DND-41 (cell line): ENCODE measurements around the gene UBE3B.

Experiments
- ATAC-seq: fragments of 200-7000 bp; cut with Tn5 transposase; 3 replicates; pipeline ENCODE4 v1.9.1; 2021; ENCODE audit warnings: low read depth; ENCODE audit not compliant: insufficient read depth
- DNase-seq: peaks from one replicate; pipeline ENCODE4 v3.0.0-alpha.2; 2020
- H2AFZ ChIP-seq: 2 replicates; pipeline ENCODE4 v1.6.0; 2012; ENCODE audit warnings: low read depth, low read length
- H3K27ac ChIP-seq: 2 replicates; pipeline ENCODE4 v1.5.1; 2012; ENCODE audit warnings: low read length, inconsistent platforms
- H3K27me3 ChIP-seq: fragments of 200-600 bp; sonication (generic); 2 replicates; pipeline ENCODE4 v1.6.0; 2012; ENCODE audit warnings: low read length, mild to moderate bottlenecking, inconsistent platforms; ENCODE audit not compliant: insufficient read depth, poor library complexity
- H3K36me3 ChIP-seq: 2 replicates; pipeline ENCODE4 v1.5.1; 2012; ENCODE audit warnings: low read length, inconsistent platforms; ENCODE audit not compliant: insufficient read depth
- H3K4me1 ChIP-seq: 2 replicates; pipeline ENCODE4 v1.5.1; 2012; ENCODE audit warnings: mild to moderate bottlenecking, low read length; ENCODE audit not compliant: insufficient read depth
- H3K4me2 ChIP-seq: 2 replicates; pipeline ENCODE4 v1.6.0; 2012; ENCODE audit warnings: mild to moderate bottlenecking, moderate library complexity, low read length, inconsistent platforms; ENCODE audit not compliant: insufficient read depth
- H3K4me3 ChIP-seq, 2 experiments: fragments of 200-600 bp in 1 of 2; shearing (Covaris generic) in 1 of 2; 2 replicates each; pipeline ENCODE4 v1.5.1; 2012 to 2016; ENCODE audit warnings: inconsistent platforms in 2 of 2, low read length in 2 of 2, mild to moderate bottlenecking in 2 of 2, low read depth in 1 of 2, moderate library complexity in 1 of 2
- H3K79me2 ChIP-seq: 2 replicates; pipeline ENCODE4 v1.6.0; 2012; ENCODE audit warnings: low read length, inconsistent platforms; ENCODE audit not compliant: insufficient read depth
- H3K9ac ChIP-seq: 2 replicates; pipeline ENCODE4 v1.6.0; 2012; ENCODE audit warnings: low read depth, mild to moderate bottlenecking, inconsistent platforms, low read length, moderate library complexity
- H3K9me3 ChIP-seq: 2 replicates; pipeline ENCODE4 v1.5.1; 2012; ENCODE audit warnings: low read length, moderate library complexity, mild to moderate bottlenecking, inconsistent platforms; ENCODE audit not compliant: insufficient read depth, severe bottlenecking
- H4K20me1 ChIP-seq: 2 replicates; pipeline ENCODE4 v1.6.0; 2012; ENCODE audit warnings: low read length; ENCODE audit not compliant: insufficient read depth
- CTCF ChIP-seq: IDR thresholded peaks from 2 replicates; pipeline ENCODE4 v1.5.1; 2012; ENCODE audit warnings: borderline replicate concordance, low read length, moderate library complexity, mild to moderate bottlenecking; ENCODE audit not compliant: poor library complexity, severe bottlenecking; ENCODE audit errors: extremely low read depth
- EZH2 ChIP-seq: IDR thresholded peaks from 3 replicates; pipeline ENCODE4 v1.6.1; 2012; ENCODE audit warnings: borderline replicate concordance, low read depth, mild to moderate bottlenecking, moderate library complexity, low read length, inconsistent platforms; ENCODE audit not compliant: severe bottlenecking

Gene UBE3B

GRCh38 chr12:109523504-109523903 is 46.1 kb downstream of the UBE3B start:
- no peaks in the 10 kb centered on the region for H3K79me2 ChIP-seq
- no peaks in the 10 kb centered on the region for H3K4me1 ChIP-seq
- no peak overlapping the region for H3K4me2 ChIP-seq
- H3K36me3 ChIP-seq, result peaks cover 77% of the 10 kb centered on the region
- H3K9me3 ChIP-seq, result no peaks in the 10 kb centered on the region
- no peak overlapping the region for H3K4me3 ChIP-seq
- H3K9ac ChIP-seq, result no peak overlapping the region
- H3K27me3 ChIP-seq, result no peaks in the 10 kb centered on the region
- H2AFZ ChIP-seq, result no peak overlapping the region
- DNase-seq (no peak), ATAC-seq (no peak)
- no peak overlapping the region for H3K27ac ChIP-seq
- H4K20me1 ChIP-seq, result no peaks in the 10 kb centered on the region
- TF ChIP-seq CTCF, result no peak
- TF ChIP-seq EZH2, result no peak

GRCh38 chr12:109524466-109525278 is 47.2 kb downstream of the UBE3B start:
- no peak overlapping the region for H3K9ac ChIP-seq
- no peaks in the 10 kb centered on the region for H3K27me3 ChIP-seq
- no peak overlapping the region for H3K27ac ChIP-seq
- no peaks in the 10 kb centered on the region for H3K79me2 ChIP-seq
- ATAC-seq (no peak), DNase-seq (no peak)
- TF ChIP-seq CTCF (no peak), EZH2 (no peak)
- peaks cover 72% of the 10 kb centered on the region for H3K36me3 ChIP-seq
- H3K4me2 ChIP-seq, result no peak overlapping the region
- H3K4me3 ChIP-seq, result no peak overlapping the region
- no peaks in the 10 kb centered on the region for H3K4me1 ChIP-seq
- H2AFZ ChIP-seq, result no peak overlapping the region
- H4K20me1 ChIP-seq, result no peaks in the 10 kb centered on the region
- no peaks in the 10 kb centered on the region for H3K9me3 ChIP-seq

- no peak for TF ChIP-seq EZH2
- TF ChIP-seq CTCF, result no peak
- Histone ChIP-seq H3K36me3 (peaks cover 72% of the 10 kb centered on the region), H3K27me3 (no peaks in the 10 kb centered on the region), H3K4me3 (no peak overlapping the region), H3K4me1 (no peaks in the 10 kb centered on the region), H3K79me2 (no peaks in the 10 kb centered on the region), H3K4me2 (no peak overlapping the region), H3K9me3 (no peaks in the 10 kb centered on the region), H3K9ac (no peak overlapping the region), H3K27ac (no peak overlapping the region), H4K20me1 (no peaks in the 10 kb centered on the region), H2AFZ (no peak overlapping the region)
- ATAC-seq, result no peak
- DNase-seq, result no peak
Measured at GRCh38 chr12:109525279-109525585, 47.8 kb downstream of the UBE3B start.
